Uterus (tissue), 2 donors: Measurements from ENCODE around the gene WDR33.

Source experiments
- CTCF ChIP-seq, 4 experiments: fragments of 200-600 bp in 2 of 4; fragments of 450-650 bp in 2 of 4; sonication (generic) in 2 of 4; IDR thresholded peaks; one replicate each; pipeline ENCODE4 v1.5.1; 2016 to 2019; ENCODE audit warnings: antibody characterized with exemption in 4 of 4, mild to moderate bottlenecking in 2 of 4, moderate library complexity in 1 of 4
- POLR2A ChIP-seq, 2 donors: fragments of 450-650 bp; IDR thresholded peaks; one replicate each; pipeline ENCODE4 v1.6.1; 2016; ENCODE audit warnings: antibody characterized with exemption in 2 of 2, mild to moderate bottlenecking in 1 of 2, moderate library complexity in 1 of 2

GRCh38 chr2:127712999-127713398 lies 98.0 kb downstream of the WDR33 start:
- TF ChIP-seq CTCF (IDR thresholded peaks at IDR 0.05) (no peak), POLR2A (IDR thresholded peaks at IDR 0.05) (no peak)
